Progenitor cell of endocrine pancreas (in vitro differentiated cells): ENCODE results near the gene PPP1R16B. TPM values are rescaled to one million over a fixed set of nuclear protein-coding genes. Genes with fewer than 3 reads are reported as not detected.

ENCODE experiments used
- DNase-seq: peaks from one replicate; pipeline ENCODE4 v3.0.0; 2021; ENCODE audit warnings: low spot score; ENCODE audit not compliant: unreplicated experiment
- H3K27ac Mint-ChIP-seq: 2 replicates; pipeline ENCODE4 v1.8.0; 2021; ENCODE audit warnings: mild to moderate bottlenecking, moderate library complexity, mixed read lengths
- H3K27me3 Mint-ChIP-seq: 2 replicates; pipeline ENCODE4 v1.8.0; 2021; ENCODE audit warnings: mixed read lengths
- H3K36me3 Mint-ChIP-seq: 2 replicates; pipeline ENCODE4 v1.8.0; 2022; ENCODE audit warnings: mixed read lengths; ENCODE audit not compliant: insufficient read depth
- H3K4me1 Mint-ChIP-seq: 2 replicates; pipeline ENCODE4 v1.8.0; 2021; ENCODE audit warnings: low read depth, mixed read lengths
- H3K4me3 Mint-ChIP-seq: 2 replicates; pipeline ENCODE4 v1.8.0; 2021; ENCODE audit warnings: low read depth, mild to moderate bottlenecking, moderate library complexity, mixed read lengths
- H3K9me3 Mint-ChIP-seq: 2 replicates; pipeline ENCODE4 v1.8.0; 2021; ENCODE audit warnings: low read depth, mixed read lengths
- total RNA-seq: library from RNA; stranded (reverse); gene quantifications from 2 replicates; pipeline ENCODE4 v1.2.1, GENCODE V29; 2021
- TF ChIP-seq, protein P1 (sequence below): fragments of 200-600 bp; sonication (generic); IDR thresholded peaks from one replicate; pipeline ENCODE4 v1.5.0; 2021; ENCODE audit warnings: antibody characterized with exemption, mild to moderate bottlenecking; ENCODE audit not compliant: unreplicated experiment

PPP1R16B gene
- total RNA-seq, 1 donor from 2014 or later, result not detected

DNA sequence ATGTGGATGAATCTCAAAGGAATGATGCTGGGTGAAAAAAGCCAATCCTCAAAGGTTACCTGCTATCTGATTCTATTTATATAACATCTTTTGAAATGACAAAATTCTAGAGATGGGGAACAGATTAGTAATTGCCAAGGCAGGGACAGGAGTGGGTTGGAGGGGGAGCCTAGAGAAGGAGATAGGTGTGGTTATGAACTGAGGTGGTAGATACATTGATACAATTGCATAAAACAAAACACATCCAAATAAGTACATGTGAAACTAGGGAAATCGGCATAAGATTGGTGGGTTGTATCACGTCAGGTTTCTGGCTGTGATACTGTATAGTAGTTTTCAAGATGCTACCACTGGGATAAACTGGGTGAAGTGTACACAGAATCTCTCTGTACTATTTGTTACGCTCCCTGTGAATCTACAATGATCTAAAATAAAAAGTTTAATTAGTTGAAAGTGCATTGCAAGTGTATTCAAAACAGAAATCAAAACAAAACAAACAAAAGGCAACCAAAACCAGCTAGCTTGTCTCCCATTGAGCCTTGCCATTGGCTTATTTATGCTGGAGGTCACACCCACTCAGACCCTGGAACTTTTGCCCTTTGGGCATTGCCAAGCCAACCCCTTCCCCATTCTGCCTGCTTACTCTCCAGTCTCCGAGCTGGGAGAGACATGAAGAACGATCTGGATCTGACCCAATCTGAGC lies 27.8 kb downstream of the PPP1R16B start:
- peaks cover 3% of the 10 kb centered on the region for H3K27me3 Mint-ChIP-seq
- TF ChIP-seq, protein P1, sequence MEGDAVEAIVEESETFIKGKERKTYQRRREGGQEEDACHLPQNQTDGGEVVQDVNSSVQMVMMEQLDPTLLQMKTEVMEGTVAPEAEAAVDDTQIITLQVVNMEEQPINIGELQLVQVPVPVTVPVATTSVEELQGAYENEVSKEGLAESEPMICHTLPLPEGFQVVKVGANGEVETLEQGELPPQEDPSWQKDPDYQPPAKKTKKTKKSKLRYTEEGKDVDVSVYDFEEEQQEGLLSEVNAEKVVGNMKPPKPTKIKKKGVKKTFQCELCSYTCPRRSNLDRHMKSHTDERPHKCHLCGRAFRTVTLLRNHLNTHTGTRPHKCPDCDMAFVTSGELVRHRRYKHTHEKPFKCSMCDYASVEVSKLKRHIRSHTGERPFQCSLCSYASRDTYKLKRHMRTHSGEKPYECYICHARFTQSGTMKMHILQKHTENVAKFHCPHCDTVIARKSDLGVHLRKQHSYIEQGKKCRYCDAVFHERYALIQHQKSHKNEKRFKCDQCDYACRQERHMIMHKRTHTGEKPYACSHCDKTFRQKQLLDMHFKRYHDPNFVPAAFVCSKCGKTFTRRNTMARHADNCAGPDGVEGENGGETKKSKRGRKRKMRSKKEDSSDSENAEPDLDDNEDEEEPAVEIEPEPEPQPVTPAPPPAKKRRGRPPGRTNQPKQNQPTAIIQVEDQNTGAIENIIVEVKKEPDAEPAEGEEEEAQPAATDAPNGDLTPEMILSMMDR, result no peak
- no peaks in the 10 kb centered on the region for H3K4me1 Mint-ChIP-seq
- no peak overlapping the region for H3K4me3 Mint-ChIP-seq
- H3K36me3 Mint-ChIP-seq, result no peaks in the 10 kb centered on the region
- no peaks in the 10 kb centered on the region for H3K9me3 Mint-ChIP-seq
- no peak for DNase-seq
- H3K27ac Mint-ChIP-seq, result no peak overlapping the region

DNA sequence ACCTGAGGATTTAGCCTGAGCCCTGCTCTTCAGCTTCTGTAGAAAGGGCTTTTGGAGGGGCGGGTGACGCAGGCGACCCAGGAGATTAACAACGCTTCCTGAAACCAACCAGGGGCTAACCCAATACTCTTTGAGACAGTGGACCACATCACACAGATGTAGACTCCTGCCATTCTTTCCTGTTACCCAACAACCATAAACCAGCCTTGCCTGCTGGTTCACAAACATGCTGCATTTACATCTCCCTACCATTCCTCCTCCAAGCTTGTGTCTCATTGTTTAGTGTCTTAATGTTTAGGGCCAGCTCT lies 28.3 kb downstream of the PPP1R16B start:
- Mint-ChIP-seq H3K9me3 (no peaks in the 10 kb centered on the region), H3K36me3 (no peaks in the 10 kb centered on the region), H3K27me3 (peaks cover 3% of the 10 kb centered on the region), H3K4me3 (no peak overlapping the region), H3K4me1 (no peaks in the 10 kb centered on the region), H3K27ac (no peak overlapping the region)
- DNase-seq, result no peak
- TF ChIP-seq, protein P1, result no peak

DNA sequence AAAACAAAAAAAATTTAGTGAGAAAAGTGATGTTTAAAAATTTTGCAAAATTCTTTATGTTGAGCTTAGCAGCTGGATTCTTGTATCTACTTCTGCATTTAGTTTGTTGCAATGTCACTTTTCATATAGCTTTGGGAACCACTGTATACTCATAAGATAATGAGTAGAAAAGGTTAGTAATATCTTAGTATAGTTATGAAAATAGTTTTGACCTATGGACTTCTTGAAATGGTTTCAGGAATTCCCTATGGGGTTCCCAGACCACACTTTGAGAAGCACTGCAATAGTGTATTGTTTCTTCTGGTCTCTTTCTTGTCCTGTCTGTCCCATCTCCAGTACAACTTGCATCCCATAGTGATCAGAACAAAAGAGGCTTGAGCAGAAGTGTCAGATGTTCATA lies 29.4 kb downstream of the PPP1R16B start:
- peaks cover 3% of the 10 kb centered on the region for H3K27me3 Mint-ChIP-seq
- DNase-seq, result no peak
- no peak overlapping the region for H3K4me3 Mint-ChIP-seq
- H3K9me3 Mint-ChIP-seq, result no peaks in the 10 kb centered on the region
- H3K36me3 Mint-ChIP-seq, result no peaks in the 10 kb centered on the region
- H3K27ac Mint-ChIP-seq, result no peak overlapping the region
- no peaks in the 10 kb centered on the region for H3K4me1 Mint-ChIP-seq
- TF ChIP-seq, protein P1, result no peak

DNA sequence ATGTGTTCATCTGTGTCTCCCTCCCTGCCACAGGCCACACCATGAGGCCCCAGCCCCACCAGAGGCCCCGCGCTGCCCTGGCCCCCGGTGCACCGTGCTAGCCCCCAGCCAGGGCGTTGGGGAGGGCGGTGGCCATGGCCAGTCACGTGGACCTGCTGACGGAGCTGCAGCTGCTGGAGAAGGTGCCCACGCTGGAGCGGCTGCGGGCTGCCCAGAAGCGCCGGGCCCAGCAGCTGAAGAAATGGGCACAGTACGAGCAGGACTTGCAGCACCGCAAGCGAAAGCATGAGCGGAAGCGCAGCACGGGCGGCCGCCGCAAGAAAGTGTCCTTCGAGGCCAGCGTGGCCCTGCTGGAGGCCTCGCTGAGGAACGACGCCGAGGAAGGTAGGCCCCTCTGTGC lies 30.3 kb downstream of the PPP1R16B start:
- TF ChIP-seq, protein P1, result no peak

DNA sequence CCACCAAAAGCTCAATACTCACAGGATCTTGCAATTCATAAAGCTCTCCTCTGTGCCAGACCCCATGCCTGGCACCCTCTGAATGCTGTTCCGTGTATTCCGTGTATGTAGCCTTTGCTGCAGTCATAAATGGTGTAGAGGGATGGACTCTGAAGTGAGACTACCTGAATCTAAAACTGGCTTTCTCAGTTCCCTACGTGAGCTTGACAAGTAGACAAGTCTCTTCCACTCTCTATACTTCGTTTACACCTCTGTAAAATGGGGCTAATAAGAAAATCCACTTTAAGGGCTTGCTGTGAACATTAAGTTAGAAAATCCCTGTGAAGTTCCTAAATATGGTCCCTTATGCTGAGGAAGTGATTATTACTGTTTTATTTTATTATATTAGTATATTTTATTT lies 31.5 kb downstream of the PPP1R16B start:
- no peaks in the 10 kb centered on the region for H3K9me3 Mint-ChIP-seq
- H3K36me3 Mint-ChIP-seq, result no peaks in the 10 kb centered on the region
- TF ChIP-seq, protein P1, result no peak
- H3K27me3 Mint-ChIP-seq, result peaks cover 3% of the 10 kb centered on the region
- DNase-seq, result no peak
- H3K4me3 Mint-ChIP-seq, result no peak overlapping the region
- H3K27ac Mint-ChIP-seq, result no peak overlapping the region
- H3K4me1 Mint-ChIP-seq, result no peaks in the 10 kb centered on the region

More for the DNA sequence above, 30.3 kb downstream of the PPP1R16B start:
- H3K27ac Mint-ChIP-seq, result no peak overlapping the region
- H3K4me3 Mint-ChIP-seq, result no peak overlapping the region
- no peaks in the 10 kb centered on the region for H3K4me1 Mint-ChIP-seq
- peaks cover 3% of the 10 kb centered on the region for H3K27me3 Mint-ChIP-seq
- DNase-seq, result no peak
- no peaks in the 10 kb centered on the region for H3K36me3 Mint-ChIP-seq
- no peaks in the 10 kb centered on the region for H3K9me3 Mint-ChIP-seq
